HG02973 (cell line): ENCODE results near the gene MAP3K13.

Source experiments
- ATAC-seq: cut with Tn5 transposase; IDR thresholded peaks from one replicate; pipeline ENCODE4 v1.9.1; 2021; ENCODE audit warnings: moderate library complexity; ENCODE audit not compliant: unreplicated experiment

Gene MAP3K13

DNA sequence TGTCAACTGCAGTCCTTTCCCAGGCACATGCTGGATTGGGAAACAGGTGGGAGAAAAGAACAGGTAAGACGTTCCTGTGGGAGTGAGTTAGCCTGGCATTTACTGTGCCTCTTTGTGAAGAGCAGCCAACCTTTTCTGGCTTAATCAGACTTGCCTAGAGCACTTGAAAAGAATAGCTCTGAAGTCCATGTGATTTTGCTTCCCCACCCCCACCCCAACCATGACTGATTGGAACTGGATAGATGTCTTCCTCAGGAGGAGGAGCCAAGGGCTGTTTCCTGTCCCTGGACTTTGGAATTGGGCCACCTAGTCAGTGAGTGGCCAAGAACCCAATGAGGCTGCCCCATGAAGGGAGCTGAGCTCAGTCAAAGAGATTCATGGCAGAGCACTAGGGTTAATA is 140.6 kb downstream of the MAP3K13 start:
- no peak for ATAC-seq

DNA sequence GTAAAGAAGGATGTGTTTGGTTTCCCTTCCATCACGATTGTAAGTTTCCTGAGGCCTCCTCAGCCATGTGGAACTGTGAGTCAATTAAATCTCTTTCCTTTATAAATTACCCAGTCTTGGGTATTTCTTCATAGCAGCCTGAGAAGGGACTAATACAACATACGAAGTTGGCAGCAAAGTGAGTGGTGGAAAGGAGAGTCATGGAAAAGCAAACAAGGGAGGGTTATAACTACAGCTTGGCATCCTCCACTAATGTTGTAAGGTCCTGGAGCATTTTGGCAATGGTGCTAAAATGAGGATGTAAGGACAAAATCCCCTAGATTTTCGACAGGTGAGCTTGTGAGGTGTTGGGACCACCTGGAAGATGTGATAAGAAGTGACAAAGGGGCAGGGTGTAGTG is 141.7 kb downstream of the MAP3K13 start:
- no peak for ATAC-seq

DNA sequence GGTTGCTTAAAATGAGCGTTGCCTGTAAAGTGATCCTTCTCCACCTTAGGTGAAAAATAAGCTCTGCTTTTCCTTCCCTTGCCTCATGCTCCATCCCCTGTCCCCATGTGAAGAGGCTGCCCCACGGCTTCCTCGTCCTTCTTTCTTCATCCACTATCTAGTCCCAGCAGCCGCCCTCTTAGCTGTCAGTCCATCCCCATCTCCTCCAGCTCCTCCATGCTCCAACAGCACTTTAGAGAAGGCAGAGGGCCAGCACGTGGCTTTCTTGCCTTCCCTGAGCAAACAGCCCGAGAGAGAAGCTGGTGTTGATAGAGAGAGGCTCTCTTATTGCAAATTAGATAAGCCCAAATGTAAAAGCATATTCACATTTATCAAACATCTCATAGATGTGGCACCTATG is 144.9 kb downstream of the MAP3K13 start:
- ATAC-seq: no peak

DNA sequence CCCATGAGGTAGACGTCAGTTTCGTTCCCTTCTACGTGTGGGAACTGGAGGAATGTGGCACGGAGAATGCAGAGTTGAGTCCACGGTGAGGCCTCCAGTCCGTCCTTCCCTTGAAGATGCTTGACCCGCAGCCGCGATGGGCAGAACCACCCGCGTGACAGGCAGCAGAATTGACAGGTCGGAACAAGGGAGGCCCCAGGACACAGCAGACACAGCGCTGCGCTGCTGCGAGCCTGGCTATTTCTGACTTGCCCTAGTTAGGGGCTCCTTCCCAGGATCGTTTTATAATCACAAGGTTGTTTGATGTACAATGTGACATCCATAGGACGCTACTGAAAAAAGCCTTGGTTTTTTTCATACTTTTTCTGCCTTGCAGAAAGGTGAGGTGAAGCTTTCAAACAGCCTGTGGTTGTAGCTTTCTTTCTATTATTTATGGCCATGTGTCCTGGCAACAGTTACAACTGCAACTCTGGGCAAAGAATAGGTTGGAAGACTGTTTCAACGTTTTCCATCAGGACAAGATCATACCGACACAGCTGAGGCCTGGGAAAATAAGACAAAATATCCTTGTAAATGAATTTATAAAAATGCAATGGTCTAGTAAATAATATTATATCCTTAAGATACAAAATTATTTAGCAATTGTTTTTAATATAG is 145.5 kb downstream of the MAP3K13 start:
- no peak for ATAC-seq

DNA sequence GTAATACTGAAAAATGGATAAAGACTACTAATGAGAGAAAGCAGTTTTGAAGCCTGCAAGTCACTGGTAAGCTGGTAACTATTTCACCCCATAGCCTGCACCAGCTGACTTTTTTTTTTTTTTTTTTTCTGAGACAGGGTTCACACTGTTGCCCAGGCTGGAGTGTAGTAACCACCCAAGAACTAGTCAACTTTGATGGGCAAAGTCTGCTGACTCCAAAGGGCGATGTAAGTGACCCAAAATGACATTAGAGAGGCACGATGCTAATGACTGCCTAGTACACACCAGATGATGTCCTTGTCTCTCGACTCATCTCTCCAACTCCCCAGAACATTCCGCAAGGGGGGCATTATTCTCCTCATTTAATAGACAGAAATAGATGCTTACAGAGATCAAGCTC is 148.8 kb downstream of the MAP3K13 start:
- no peak for ATAC-seq

DNA sequence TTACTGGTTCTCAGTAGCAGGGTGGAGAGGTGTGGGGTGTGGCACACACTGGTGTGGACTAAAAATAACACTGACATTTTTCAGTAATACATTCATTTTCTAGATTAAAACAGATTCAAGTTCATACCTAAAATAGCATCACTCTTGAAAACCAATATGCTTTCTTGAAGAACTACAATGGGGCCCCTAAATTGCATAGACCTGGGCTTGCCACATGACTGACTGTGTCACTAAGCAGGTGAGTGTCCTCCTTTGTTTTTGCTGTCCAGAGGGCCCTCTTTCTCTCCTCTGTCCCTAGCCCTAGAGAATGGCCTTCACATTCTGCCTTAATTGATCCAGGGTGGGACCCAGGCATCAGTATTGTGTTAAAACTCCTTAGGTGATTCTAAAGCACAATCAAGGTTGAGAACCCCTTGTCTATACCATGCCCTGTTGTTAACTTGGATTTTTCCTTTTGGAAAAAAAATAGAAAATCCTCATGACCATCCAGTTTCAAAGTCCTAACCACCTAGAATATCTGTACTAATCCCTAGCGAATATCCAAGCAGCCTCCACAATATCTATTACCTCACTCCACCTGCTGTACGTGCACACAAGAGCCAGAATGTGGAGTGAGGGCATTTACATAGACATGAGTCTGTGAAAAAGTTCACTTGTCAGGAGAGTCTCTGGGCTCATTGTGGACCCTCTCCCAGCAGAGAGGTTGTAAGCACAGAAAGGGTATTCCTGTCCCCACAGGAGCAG is 154.6 kb downstream of the MAP3K13 start:
- no peak for ATAC-seq

DNA sequence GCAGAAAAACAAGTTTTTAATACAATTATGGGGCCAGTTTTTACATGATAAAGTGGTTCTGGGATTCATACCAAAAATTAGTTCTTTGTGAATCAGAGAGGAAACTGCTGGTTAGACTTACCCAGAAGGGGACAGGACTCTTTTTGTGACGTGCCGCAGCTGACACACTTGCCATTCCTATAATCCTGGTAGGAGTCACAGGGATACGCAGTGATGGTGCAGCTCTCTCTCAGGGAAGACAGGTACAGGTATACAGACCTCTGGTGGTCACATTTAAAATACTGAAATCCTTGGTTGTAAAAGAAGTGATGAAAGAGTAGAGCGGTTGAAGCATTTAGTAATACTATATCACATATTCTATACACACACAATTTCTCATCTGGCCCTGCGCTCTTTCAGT is 156.1 kb downstream of the MAP3K13 start:
- no peak for ATAC-seq

DNA sequence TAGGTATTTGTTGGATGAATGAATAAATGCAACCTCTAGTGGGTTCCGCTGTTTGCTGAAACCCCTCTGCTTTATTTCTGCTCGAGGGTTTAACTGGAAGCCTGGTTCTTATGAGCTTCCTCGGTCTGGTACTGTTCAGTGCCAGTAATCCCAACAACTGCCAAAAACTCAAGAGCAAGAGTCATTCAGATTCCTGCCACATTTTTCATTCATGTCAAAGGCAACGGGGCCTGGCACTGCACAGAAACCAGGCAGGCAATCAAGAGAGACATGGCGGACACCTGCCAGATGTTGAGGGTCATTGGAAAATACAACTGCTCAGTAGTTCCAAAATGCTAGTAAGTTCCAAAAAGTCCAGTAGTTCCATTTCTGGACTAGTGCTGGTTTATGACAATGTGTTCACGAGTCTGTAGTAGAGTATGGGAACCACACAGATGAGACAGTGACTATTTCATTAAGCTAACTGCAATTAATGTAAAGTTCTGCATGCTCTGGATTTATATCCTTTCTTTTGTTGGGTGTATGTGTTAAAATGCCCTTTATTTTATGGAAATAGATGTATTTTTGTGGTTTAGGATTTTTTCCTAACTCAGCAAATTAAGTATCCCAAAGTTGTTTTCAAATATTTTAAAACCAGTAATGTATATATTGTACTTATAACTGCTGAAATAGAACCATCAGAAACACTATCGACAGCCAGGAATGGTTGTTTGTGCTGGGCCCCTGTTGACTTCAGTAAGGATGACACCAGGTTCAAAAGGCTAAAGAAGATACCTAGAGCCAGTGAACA is 158.6 kb downstream of the MAP3K13 start:
- no peak for ATAC-seq

DNA sequence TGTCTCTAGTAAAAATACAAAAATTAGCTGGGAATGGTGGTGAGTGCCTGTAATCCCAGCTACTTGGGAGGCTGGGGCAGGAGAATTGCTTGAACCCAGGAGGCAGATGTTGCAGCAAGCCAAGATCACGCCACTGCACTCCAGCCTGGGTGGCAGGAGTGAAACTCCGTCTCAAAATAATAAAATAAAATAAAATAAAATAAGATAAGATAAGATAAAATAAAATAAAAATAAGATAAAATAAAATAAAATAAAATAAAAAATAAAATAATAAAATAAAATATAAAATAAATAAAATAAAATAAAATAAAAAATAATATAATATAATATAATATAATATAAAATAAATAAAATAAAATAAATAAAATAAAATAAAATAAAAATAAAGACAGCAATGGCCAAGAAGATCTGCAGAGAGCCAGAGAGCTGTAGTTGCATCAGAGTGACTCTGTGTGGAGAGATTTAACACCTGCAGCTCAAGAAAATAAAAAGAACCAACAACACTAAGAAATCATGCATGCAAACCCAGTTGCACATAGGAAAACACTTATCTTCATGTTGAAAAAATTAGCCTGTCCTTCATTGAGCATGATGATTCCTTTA is 163.5 kb downstream of the MAP3K13 start:
- no peak for ATAC-seq

DNA sequence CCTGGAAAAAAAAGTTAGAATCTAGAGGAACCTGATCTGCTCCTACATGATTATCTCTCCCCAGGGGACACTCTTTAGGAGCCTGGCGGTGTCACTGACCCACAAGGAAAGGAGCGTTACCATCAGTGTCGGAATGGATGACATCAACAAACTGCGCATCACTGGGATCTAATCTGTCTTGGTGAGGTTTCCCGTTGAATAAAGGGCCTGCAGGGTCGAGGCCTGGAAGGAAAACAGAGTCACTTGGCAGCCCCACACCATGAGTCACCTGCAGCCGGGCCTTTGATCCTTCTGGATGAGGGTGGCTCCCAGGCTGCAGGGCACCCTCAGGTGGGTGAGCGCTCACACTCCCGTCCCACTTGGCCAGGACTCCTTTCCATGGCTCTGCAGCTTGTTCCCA is 164.4 kb downstream of the MAP3K13 start:
- ATAC-seq: no peak

DNA sequence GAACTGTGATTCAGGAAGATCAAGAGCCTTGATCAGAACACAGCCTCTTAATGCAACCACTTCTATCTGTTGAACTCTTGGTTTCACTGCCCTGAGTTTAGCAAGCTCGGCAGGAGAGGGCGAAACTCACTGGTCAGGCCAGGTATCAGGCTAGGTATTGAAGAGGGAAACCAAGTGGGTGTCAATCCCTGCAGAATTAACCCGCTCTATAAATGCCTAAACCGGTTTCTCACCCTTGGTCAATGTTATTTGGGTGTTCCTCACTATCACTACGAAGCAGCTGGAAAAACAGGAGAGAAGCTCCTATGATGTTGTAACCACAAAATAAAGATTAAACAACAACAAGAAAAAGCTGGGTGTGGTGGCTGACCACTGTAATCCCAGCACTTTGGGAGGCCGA is 165.6 kb downstream of the MAP3K13 start:
- no peak for ATAC-seq

DNA sequence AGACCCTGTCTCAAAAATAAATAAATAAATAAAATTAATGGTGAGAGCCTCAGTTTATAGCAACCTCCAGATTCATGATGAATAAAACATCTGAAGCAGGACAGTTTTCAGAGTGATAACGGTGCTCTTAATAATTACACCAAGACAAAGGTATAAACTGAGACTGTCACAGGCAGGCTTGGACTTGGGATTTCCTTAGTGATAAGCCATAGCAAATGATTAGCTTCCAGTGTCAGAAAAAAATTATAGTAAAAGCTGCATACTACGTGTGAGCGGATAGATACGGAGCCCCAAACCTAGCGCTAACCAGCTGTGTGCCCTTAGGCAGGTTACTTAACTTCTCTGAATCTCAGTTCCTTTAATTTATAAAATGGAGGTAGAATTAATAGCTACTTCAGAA is 167.9 kb downstream of the MAP3K13 start:
- ATAC-seq: no peak

DNA sequence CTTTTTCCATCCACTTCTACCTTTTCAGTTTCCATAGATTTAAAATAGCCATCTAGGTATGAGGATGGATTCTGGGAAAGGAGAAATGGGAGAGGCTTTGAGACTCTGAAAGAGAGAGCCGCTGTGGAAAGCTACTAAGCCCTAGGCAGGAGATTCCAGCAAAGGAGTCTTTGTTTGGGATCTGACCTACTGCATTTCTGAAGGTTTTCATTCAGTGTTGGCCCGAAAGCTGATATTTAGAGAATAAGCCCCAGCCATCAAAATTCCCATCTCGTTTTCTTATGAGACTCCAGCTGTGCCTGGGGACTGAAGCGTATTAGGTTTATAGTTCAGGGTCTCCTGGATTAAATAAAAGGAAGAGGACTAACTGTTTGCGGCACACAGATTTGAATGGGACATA is 170.0 kb downstream of the MAP3K13 start:
- no peak for ATAC-seq

DNA sequence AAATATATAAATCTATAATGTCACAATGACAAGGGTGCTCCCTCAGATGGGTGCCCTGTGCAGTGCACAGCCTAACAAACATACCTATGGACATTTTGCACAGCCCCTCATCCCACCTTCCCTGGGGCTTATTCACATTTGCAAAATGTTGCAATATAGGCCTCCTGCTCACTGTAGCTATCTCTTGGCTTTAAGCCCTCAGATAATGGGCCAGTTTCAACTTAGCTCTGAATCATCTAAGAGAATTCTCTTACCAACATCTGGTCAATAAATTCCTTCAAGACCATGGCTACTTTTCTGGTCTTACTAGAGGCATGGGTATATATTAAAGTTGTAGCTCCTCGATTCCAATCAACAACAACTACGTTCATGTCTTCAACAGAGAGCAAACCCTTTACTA is 171.6 kb downstream of the MAP3K13 start:
- no peak for ATAC-seq

DNA sequence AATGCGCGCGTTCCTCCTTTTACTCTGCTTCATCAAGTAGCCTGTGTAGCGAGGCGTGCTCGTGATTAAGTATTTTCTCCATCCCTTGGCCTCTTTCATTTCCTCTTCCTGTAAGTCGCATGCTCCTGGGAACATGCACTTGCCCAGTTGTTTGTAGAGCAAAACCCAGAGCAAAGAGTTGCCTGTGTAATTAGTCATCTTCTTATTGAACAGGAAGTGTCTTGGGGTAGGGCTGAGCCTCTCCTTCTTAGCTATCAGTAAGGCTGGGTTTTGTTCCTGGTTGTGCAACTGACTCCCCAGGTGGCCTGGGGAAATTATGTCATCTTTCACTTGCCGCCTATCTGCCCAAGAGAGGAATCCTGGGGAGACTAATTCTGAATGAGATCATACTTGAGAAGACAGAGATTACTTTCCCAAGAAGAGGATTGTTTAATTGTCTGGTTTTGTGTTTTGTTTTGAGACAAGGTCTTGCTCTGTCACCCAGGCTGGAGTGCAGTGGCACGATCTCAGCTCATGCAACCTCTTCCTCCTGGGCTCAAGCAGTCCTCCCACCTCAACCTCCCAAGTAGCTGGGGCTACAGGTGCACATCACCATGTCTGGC is 174.5 kb downstream of the MAP3K13 start:
- peak; percentile 98 for ATAC-seq
